HL-60/S4 treated with phorbol 12-myristate 13-acetate at 8.2 ng/mL for 4 days and 3 days (cell line): ENCODE results near the gene VRK2.
"Not testable (repeated sequence)": the region's sequence is repeated elsewhere in the genome, so short reads cannot be mapped to it uniquely, and the experiment has no call there.

Experiments used
- in situ Hi-C: fragments of 300-500 bp; cut with MboI; formaldehyde crosslinking; loops from 2 replicates; pipeline ENCODE4 v1.15.0; 2022; ENCODE audit warnings: low sequenced_read_pairs

Gene VRK2

DNA sequence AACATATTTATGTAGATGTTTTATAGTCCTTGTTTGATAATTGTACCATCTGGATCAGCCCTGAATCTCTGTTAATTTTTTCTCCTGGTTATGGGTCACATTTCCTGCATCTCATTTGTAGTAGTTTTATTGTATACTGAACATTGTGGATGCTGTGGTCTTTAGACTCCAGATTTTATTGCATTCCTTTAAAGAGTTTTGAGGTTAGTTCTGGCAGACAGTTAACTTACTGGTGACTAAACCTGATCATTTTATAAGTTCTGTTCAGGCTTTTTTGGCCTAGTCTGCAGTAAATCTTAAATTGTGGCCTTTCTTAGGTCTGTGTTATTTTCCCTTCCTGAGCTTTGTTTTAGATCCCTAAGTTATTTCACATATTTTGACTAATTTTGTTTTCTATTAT lies 110.2 kb downstream of the VRK2 start:
- in situ Hi-C loops: no loop called here

DNA sequence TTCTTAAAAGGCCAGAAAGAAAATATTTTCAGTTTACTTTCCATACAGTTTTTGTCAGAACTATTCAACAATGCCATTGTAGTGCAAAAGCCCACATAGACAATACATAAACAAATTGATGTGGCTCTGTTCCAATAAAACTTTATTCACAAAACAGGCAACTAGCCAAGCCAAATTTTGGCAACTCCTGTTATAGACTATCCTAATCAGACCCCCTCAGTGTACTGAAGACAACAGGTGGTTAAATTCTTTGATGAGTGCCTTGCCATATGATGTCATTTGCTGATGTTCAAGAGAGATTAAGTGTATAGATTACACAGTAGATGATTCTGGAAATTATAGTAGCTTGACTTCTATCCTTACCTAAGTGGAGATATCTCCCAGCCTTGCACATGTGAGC lies 111.1 kb downstream of the VRK2 start:
- in situ Hi-C loops: no loop called here

DNA sequence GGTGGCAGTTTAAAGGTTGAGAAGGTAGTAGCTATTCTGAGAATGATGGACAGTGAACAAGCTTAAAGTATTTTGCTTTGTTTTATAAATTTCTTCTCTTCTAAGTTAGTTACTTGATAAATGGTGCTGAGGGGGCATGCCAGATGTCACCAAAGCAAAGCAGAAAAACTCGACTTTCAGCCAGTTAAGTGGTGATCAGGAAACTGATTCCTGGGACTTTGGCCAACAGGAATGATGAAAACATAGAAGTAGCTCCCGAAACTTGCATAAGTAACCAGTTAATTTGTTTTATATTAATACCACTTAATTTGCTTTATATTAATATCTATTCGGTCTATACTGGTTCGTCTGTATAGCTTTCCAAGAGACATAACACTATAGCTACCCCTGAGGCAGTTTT lies 111.9 kb downstream of the VRK2 start:
- in situ Hi-C loops: no loop called here

GRCh38 chr2:58163913-58164312 lies 117.3 kb downstream of the VRK2 start:
- in situ Hi-C loops: no loop called here

GRCh38 chr2:58168130-58168529 lies 121.5 kb downstream of the VRK2 start:
- in situ Hi-C loops: not testable (repeated sequence)

DNA sequence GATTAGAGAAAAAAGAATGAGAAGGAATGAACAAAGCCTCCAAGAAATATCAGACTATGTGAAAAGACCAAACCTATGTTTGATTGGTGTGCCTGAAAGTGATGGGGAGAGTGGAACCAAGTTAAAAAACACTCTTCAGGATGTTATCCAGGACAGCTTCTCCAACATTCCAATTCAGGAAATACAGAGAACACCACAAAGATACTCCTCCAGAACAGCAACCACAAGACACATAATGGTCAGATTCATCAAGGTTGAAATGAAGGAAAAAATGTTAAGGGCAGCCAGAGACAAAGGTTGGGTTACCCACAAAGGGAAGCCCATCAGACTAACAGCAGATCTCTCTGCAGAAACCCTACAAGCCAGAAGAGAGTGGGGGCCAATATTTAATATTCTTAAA lies 123.2 kb downstream of the VRK2 start:
- in situ Hi-C loops: not testable (repeated sequence)

- in situ Hi-C loops: not testable (repeated sequence)
Measured at GRCh38 chr2:58170334-58170933, 123.8 kb downstream of the VRK2 start.

DNA sequence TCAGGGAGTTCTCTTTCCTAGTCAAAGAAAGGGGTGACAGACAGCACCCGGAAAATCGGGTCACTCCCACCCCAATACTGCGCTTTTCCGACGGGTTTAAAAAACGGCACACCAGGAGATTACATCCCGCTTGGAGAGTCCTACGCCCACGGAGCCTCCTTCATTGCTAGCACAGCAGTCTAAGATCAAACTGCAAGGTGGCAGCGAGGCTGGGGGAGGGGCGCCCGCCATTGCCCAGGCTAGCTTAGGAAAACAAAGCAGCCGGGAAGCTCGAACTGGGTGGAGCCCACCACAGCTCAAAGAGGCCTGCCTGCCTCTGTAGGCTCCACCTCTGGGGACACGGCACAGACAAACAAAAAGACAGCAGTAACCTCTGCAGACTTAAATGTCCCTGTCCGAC lies 125.2 kb downstream of the VRK2 start:
- in situ Hi-C loops: not testable (repeated sequence)

GRCh38 chr2:58177187-58177586 lies 130.6 kb downstream of the VRK2 start:
- in situ Hi-C loops: not testable (repeated sequence)

GRCh38 chr2:58180175-58180574 lies 133.6 kb downstream of the VRK2 start:
- in situ Hi-C loops: not testable (repeated sequence)

DNA sequence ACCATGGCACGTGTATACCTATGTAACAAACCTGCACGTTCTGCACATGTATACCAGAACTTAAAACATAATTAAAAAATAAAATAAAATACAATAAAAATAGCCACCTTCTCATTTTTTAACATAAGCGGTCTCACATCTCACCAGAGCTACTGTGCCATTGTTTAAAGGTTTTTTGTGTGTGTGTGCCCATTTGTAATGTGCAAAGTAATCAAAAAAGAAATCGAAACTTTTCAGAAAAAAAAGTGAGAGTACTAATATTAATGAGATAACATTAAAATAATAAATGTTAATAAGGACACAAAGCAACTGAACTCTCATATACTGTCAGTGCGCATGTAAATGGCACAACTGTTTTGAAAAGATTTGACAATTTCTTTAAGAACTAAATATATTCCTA lies 134.0 kb downstream of the VRK2 start:
- in situ Hi-C loops: no loop called here

DNA sequence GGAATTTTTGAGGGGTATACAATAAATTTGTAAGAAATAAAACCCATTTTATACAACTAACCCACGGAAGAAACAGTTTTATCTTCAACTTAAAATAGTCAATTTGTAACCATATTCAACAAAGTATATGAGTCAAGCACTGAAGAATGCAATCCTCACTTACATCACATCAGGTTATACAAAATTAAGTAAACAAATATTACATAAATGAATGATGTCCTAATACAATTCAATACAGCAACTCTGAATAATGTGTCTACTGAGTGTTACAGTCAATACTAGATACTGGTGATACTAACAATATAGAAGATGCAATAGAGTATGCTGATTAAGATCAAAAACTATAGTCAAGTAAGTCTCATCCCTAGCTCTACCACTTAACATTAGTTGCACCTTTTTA lies 135.9 kb downstream of the VRK2 start:
- in situ Hi-C loops: no loop called here

DNA sequence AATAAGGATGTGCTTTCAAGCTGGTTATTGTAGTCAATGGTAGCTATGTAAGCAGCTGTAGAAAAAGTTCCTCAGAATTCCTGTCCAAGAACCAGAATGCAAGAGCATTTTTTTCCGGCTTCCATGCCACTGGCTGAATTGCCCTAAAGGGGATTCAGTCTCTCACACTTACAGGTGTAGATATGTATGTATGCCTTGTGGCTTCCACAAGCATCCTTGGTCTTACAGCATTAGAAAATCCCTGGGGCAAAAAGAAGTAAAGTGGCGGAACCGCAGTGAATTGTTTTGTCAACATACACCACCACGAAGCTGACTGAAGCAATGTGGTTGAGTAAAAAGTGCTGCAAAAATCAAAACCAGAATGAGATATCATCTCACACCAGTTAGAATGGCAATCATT lies 139.9 kb downstream of the VRK2 start:
- in situ Hi-C loops: no loop called here

- in situ Hi-C loops: not testable (repeated sequence)
Measured at GRCh38 chr2:58187022-58187421, 140.4 kb downstream of the VRK2 start.

- in situ Hi-C loops: no loop called here
Measured at GRCh38 chr2:58194458-58194857, 147.9 kb downstream of the VRK2 start.

- in situ Hi-C loops: no loop called here
Measured at GRCh38 chr2:58195662-58196061, 149.1 kb downstream of the VRK2 start.

DNA sequence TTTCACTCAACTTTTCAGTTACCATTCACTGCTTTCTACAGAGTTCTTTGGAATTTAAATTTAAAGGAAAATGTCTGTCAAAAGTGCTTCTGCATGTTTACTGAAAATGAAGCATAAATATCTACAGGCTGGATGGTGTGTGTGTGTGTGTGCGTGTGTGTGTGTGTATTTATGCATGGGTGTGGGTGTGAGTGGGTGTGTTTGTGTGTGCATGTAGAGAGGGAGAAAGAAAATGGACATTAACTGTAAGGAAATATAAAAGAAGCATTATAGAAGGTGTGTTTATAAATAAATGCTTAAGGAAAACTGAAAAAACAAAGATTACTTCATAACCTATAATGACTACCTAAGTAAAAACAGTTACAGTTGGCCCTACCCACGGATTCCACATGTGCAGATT lies 151.3 kb downstream of the VRK2 start:
- in situ Hi-C loops: no loop called here

GRCh38 chr2:58202404-58202803 lies 155.8 kb downstream of the VRK2 start:
- in situ Hi-C loops: no loop called here

GRCh38 chr2:58203018-58203417 lies 156.4 kb downstream of the VRK2 start:
- in situ Hi-C loops: no loop called here

DNA sequence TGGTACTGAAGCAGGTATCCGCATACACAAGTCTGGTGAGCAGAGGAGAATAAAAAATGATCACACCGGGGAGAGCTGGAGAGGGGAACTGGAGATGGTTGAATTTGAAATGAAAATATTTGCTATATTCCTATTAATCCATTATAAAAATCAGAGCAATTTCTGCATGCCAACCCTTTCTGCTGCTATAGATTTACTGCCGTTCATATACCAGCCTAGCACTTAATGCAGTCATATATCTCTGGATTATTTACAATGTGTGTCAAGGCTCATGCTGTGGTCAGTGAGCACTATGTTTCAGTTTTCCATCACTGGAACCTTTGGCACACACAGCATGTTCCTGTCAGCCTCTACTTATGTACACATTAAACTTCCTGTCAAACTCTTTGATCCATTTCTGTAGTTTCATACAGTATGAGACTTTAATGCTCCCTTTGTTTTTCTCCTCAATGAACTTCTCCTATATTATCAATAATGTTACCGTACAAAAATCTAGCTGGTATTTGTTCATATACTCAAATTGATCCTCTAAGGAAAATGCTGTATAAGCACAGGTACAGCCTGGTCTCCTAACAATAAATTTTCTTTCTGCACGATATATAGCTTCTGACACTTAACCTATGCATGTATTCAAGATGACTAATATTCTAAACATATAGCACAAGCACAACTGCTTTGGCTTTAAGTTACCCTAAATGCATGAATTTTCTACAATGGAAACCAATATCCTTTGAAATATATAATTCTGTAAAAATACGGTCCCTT lies 157.8 kb downstream of the VRK2 start:
- in situ Hi-C loops: no loop called here

GRCh38 chr2:58206785-58207184 lies 160.2 kb downstream of the VRK2 start:
- in situ Hi-C loops: no loop called here

GRCh38 chr2:58207189-58207588 lies 160.6 kb downstream of the VRK2 start:
- in situ Hi-C loops: no loop called here
